CD4-positive, alpha-beta T cell (primary cell): ENCODE results near the gene WNT8B. TPM values are rescaled to one million over a fixed set of nuclear protein-coding genes. Genes with fewer than 3 reads are reported as not detected.

Source experiments
- ATAC-seq: fragments of 200-7000 bp; cut with Tn5 transposase; one replicate; pipeline ENCODE4 v1.10.0; 2022; ENCODE audit warnings: mild to moderate bottlenecking; ENCODE audit not compliant: poor library complexity
- CTCF ChIA-PET: fragments of 350-600 bp; sonication (Branson Sonifier 250); formaldehyde crosslinking; loops from one replicate; lab custom pipeline; 2021; ENCODE audit warnings: antibody characterized with exemption, inconsistent platforms; lab: Charles Lee
- POLR2A ChIA-PET: fragments of 350-600 bp; sonication (Branson Sonifier 250); formaldehyde crosslinking; loops from one replicate; lab custom pipeline; 2021; ENCODE audit warnings: antibody characterized with exemption, inconsistent platforms; lab: Charles Lee
- DNase-seq, 14 experiments: peaks; one replicate each; pipeline ENCODE4 v3.0.0-alpha.2; 2013 to 2020; ENCODE audit warnings: mixed read lengths in 2 of 14
- H3K27ac ChIP-seq, 2 donors: one replicate each; pipeline versions ENCODE4 v1.5.1 to v1.7.0; 2013; ENCODE audit warnings: low read length in 2 of 2, low read depth in 1 of 2, mild to moderate bottlenecking in 1 of 2
- H3K27me3 ChIP-seq, 2 experiments: 1 replicate in 1 of 2; 2 replicates in 1 of 2; pipeline versions ENCODE4 v1.6.1 to v1.7.0; 2013; ENCODE audit warnings: low read length in 2 of 2, control low read depth in 1 of 2, mild to moderate bottlenecking in 1 of 2, moderate library complexity in 1 of 2; ENCODE audit not compliant: insufficient read depth in 2 of 2, control insufficient read depth in 1 of 2
- H3K36me3 ChIP-seq: one replicate; pipeline ENCODE4 v1.6.1; 2013; ENCODE audit warnings: low read length, control low read depth; ENCODE audit not compliant: insufficient read depth
- H3K4me1 ChIP-seq: one replicate; pipeline ENCODE4 v1.6.1; 2013; ENCODE audit warnings: low read length, control low read depth; ENCODE audit not compliant: insufficient read depth
- H3K4me3 ChIP-seq: one replicate; pipeline ENCODE4 v1.5.1; 2013; ENCODE audit warnings: mild to moderate bottlenecking, low read length, moderate library complexity
- H3K9me3 ChIP-seq, 2 experiments: 1 replicate in 1 of 2; 2 replicates in 1 of 2; pipeline versions ENCODE4 v1.6.1 to v1.7.0; 2013; ENCODE audit warnings: low read length in 2 of 2, mild to moderate bottlenecking in 2 of 2, control low read depth in 1 of 2, moderate library complexity in 1 of 2; ENCODE audit not compliant: control insufficient read depth in 1 of 2, insufficient read depth in 1 of 2
- H3K27ac Mint-ChIP-seq: one replicate; pipeline ENCODE4 v1.8.0; 2020; ENCODE audit warnings: mixed read lengths
- H3K27me3 Mint-ChIP-seq: one replicate; pipeline ENCODE4 v1.8.0; 2021; ENCODE audit warnings: mixed read lengths
- H3K36me3 Mint-ChIP-seq: one replicate; pipeline ENCODE4 v1.8.0; 2021; ENCODE audit warnings: low read depth, mixed read lengths
- H3K4me1 Mint-ChIP-seq: one replicate; pipeline ENCODE4 v1.8.0; 2021; ENCODE audit warnings: low read depth, mixed read lengths
- H3K4me3 Mint-ChIP-seq: one replicate; pipeline ENCODE4 v1.8.0; 2020; ENCODE audit warnings: mild to moderate bottlenecking, mixed read lengths
- H3K9me3 Mint-ChIP-seq: one replicate; pipeline ENCODE4 v1.8.0; 2020; ENCODE audit warnings: mixed read lengths
- CTCF ChIP-seq: fragments of 200-600 bp; IDR thresholded peaks from one replicate; pipeline ENCODE4 v1.8.0; 2022; ENCODE audit warnings: antibody characterized with exemption, mild to moderate bottlenecking
- intact Hi-C, 2 experiments: fragments of 100-400 bp; cut with DNase I in 1 of 2; cut with micrococcal nuclease in 1 of 2; formaldehyde crosslinking; loops; one replicate each; pipeline versions ENCODE4 v1.15.1 to v1.9.0; 2023 to 2025; cut with DNase I, micrococcal nuclease
- total RNA-seq, 174 experiments: library from RNA in 2 of 174; stranded (reverse) in 2 of 174; gene quantifications; one replicate each; pipeline ENCODE4 v1.2.3 and lab custom pipeline; 2021 to 2026

WNT8B gene
- total RNA-seq, 2 experiments from 2014 or later, result not detected

- TF ChIP-seq CTCF, result no peak
- POLR2A ChIA-PET, result no interaction called here
- ATAC-seq, result no peak
Measured at GRCh38 chr10:100427374-100427773, 35.4 kb upstream of the WNT8B start.

GRCh38 chr10:100433253-100434240 is 29.3 kb upstream of the WNT8B start:
- ChIA-PET POLR2A (interaction anchor here (0.6 to 0.8 kb wide), 2 partner anchors 95 to 96 kb away, joined by 3 to 4 read pairs; no protein-coding TSS in a partner anchor), CTCF (interaction anchor here (0.6 to 2.8 kb wide), 14 partner anchors 49 to 581 kb away, joined by 3 to 16 read pairs (median 4); partner anchors contain the start of gene HIF1AN)
- DNase-seq, result peak; percentile 88 to 99 (median 94)
- Mint-ChIP-seq H3K36me3 (no peaks in the 10 kb centered on the region), H3K4me3 (no peak overlapping the region), H3K4me1 (no peaks in the 10 kb centered on the region), H3K27me3 (peaks cover 5% of the 10 kb centered on the region), H3K9me3 (no peaks in the 10 kb centered on the region), H3K27ac (no peak overlapping the region)
- Histone ChIP-seq H3K36me3 (no peaks in the 10 kb centered on the region), H3K9me3 (no peaks in the 10 kb centered on the region), H3K27ac (no peak overlapping the region), H3K27me3 (no peaks in the 10 kb centered on the region), H3K4me1 (peaks cover 5% of the 10 kb centered on the region), H3K4me3 (no peak overlapping the region)
- intact Hi-C loops, result loop anchor here (1.0 to 2.0 kb wide), 5 partner anchors 75 to 95 kb away; no protein-coding TSS in a partner anchor
- peak; percentile 100 for TF ChIP-seq CTCF
- peak; percentile 99 for ATAC-seq

More at GRCh38 chr10:100427374-100427773, 35.4 kb upstream of the WNT8B start:
- no peak for DNase-seq
- Histone ChIP-seq H3K4me1 (no peaks in the 10 kb centered on the region), H3K9me3 (no peaks in the 10 kb centered on the region), H3K27ac (no peak overlapping the region), H3K36me3 (no peaks in the 10 kb centered on the region), H3K4me3 (no peak overlapping the region), H3K27me3 (no peaks in the 10 kb centered on the region)
- Mint-ChIP-seq H3K36me3 (no peaks in the 10 kb centered on the region), H3K4me1 (no peaks in the 10 kb centered on the region), H3K27ac (no peak overlapping the region), H3K4me3 (no peak overlapping the region), H3K27me3 (peaks cover 4% of the 10 kb centered on the region), H3K9me3 (no peaks in the 10 kb centered on the region)
- CTCF ChIA-PET, result no interaction called here
- intact Hi-C loops, result no loop called here

GRCh38 chr10:100436255-100436654 is 26.6 kb upstream of the WNT8B start:
- H3K4me1 ChIP-seq, result peaks cover 5% of the 10 kb centered on the region
- no peak for TF ChIP-seq CTCF
- no peaks in the 10 kb centered on the region for H3K9me3 Mint-ChIP-seq
- POLR2A ChIA-PET, result no interaction called here
- ATAC-seq, result no peak
- peaks cover 5% of the 10 kb centered on the region for H3K27me3 Mint-ChIP-seq
- H3K27me3 ChIP-seq, result no peaks in the 10 kb centered on the region
- no peaks in the 10 kb centered on the region for H3K9me3 ChIP-seq
- no peaks in the 10 kb centered on the region for H3K4me1 Mint-ChIP-seq
- H3K27ac ChIP-seq, result no peak overlapping the region
- intact Hi-C loops, result loop anchor here in 1 of 2 experiments (5.0 kb wide), 1 partner anchor 41 kb away; no protein-coding TSS in a partner anchor
- no peak for DNase-seq
- H3K36me3 Mint-ChIP-seq, result no peaks in the 10 kb centered on the region
- no peak overlapping the region for H3K4me3 Mint-ChIP-seq
- CTCF ChIA-PET, result no interaction called here
- no peaks in the 10 kb centered on the region for H3K36me3 ChIP-seq
- no peak overlapping the region for H3K27ac Mint-ChIP-seq
- no peak overlapping the region for H3K4me3 ChIP-seq
